GM21381 (cell line): ENCODE results near the gene ACTN3.
"Not testable (repeated sequence)": the region's sequence is repeated elsewhere in the genome, so short reads cannot be mapped to it uniquely, and the experiment has no call there.

Experiments
- ATAC-seq: cut with Tn5 transposase; IDR thresholded peaks from one replicate; pipeline ENCODE4 v1.9.1; 2021; ENCODE audit warnings: mild to moderate bottlenecking, moderate library complexity; ENCODE audit not compliant: unreplicated experiment

ACTN3 gene

DNA sequence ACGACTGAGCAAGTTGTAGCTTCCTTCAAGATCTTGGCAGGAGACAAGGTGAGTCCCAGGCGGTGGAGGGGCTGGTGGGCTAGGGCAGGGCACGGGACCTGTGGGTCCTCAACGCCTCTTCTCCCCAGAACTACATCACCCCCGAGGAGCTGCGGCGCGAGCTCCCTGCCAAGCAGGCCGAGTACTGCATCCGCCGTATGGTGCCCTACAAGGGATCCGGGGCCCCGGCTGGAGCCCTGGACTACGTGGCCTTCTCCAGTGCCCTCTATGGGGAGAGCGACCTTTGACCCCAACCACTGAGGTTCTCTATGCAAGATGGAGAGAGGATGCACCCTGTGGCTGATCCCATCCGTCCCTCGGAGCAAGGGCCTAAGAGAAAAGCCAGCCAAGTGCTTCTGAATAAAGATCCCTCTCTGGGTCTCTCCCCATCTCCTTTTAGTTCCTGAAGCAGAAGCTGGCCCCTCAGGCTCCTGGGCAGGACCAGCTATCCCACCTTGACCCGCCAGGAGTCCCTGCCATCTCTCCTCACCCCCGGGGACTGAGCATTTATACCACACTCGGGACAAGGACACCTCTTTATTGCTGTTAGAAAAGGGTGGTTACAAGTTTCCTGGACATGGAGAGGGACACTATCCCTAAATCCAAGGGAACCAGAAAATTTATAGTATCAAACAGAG, 16.3 kb downstream of the ACTN3 start:
- ATAC-seq, result no peak

- no peak for ATAC-seq
Observed at GRCh38 chr11:66563832-66564231, 17.1 kb downstream of the ACTN3 start.

GRCh38 chr11:66564538-66564937, 17.8 kb downstream of the ACTN3 start:
- no peak for ATAC-seq

GRCh38 chr11:66564984-66565383, 18.3 kb downstream of the ACTN3 start:
- no peak for ATAC-seq

- no peak for ATAC-seq
Observed at GRCh38 chr11:66566221-66566620, 19.5 kb downstream of the ACTN3 start.

DNA sequence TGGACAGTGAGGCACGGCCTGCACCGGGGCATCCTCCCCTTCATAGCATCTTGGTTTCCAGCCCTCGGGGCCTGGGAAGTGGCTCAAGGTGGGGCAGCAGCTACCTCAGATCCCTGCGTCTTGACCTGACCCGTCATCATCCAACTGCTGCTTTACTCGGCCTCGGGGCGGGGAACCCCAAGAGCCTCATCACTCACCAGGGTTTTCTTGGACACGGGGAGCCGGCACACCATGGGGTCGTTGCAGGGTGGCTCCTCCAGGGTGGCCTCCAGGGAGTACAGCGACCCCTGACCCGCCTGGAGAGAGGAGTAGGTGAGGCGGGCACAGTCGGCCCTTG, 21.1 kb downstream of the ACTN3 start:
- ATAC-seq, result no peak

DNA sequence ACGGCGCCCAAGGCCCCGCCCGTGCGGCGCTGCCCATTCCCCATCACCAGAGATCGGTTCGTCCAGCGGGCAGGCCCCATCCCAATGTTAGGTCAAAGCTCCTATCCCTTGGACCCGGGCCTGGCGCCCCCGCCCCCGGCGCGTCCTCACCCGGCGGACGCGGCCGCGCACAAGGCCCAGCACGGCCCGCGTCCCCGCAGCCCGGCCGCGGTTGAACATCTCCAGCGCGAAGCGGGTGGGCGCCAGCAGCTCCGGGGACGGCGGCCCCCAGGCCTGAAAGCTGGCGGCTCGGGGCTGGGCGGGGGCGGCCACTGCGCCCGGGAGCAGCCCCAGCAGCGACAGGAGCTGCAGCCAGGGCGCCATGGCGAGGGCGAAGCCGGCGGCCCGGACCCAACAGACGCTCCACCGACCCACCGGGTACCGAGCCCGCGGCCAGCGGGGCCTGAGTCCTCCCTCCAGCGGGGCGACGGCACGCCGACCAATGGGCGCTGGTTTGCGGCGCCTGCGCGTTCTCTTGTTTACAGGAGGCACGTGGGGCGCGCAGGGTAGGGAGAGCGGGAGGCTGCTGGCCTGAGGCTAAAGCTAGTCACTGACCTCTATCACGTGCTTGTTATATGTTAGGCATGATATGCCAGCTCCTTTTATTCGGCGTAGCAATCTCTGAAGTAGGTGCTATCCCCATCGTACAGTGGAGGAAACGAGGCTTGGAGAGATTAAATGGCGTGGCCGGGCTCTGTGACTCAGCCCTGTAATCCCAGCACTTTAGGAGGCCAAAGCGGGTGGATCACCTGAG, 21.6 kb downstream of the ACTN3 start, which contains the start of gene CTSF:
Gene CTSF, minus strand, starts transcription at position 483 of the 793 bp plus-strand sequence. Its CDS starts 120 bp downstream, at position 363.
- no peak for ATAC-seq

GRCh38 chr11:66569076-66569475, 22.4 kb downstream of the ACTN3 start:
- ATAC-seq, result no peak

DNA sequence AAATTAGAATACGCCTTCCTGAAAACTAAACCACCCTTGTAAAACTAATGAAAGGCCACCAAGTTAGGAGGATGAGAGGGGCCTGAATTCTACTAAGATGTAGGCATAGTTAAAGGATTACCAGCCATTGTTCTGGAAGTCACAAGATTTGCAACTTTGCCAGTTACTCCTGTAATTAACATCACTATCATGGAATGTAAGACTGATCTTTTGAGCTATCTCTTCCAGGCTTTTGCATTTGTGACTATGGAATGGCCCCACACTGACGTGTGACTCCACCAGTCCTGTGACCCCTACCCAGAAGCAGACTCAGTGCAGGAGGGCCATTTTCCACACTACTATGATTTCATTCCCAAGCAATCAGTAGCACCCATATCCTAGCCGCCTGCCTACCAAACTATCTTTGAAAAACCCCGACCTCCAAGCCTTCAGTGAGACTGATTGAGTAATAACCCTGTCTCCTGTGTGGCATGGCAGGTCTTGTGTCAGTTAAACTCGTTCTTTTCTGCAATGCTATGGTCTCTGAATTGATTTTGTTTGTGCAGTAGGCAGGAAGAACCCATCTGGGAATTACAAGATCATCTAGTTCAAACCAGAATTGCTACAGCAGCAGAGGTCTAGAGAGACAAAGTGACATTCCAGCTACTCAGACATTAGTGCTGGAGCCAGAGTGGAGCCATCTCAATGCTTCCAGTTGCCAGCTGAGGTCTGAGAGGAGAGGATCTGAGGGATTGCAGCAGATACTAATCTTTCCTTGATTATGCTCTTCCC, 23.6 kb downstream of the ACTN3 start:
- no peak for ATAC-seq

DNA sequence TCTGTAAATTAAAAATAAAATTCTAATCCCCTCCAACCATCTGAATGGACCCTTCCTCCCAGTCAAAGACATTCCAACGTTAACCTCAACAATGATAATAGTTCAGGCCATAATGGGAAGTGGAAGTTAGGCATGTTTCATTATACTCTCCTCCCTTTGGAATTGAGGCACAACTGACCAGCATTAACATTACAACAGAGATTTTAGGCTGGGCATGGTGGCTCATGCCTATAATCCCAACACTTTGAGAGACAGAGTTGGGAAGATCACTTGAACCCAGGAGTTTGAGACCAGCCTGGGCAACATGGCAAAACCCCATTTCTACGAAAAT, 24.1 kb downstream of the ACTN3 start:
- ATAC-seq, result no peak

DNA sequence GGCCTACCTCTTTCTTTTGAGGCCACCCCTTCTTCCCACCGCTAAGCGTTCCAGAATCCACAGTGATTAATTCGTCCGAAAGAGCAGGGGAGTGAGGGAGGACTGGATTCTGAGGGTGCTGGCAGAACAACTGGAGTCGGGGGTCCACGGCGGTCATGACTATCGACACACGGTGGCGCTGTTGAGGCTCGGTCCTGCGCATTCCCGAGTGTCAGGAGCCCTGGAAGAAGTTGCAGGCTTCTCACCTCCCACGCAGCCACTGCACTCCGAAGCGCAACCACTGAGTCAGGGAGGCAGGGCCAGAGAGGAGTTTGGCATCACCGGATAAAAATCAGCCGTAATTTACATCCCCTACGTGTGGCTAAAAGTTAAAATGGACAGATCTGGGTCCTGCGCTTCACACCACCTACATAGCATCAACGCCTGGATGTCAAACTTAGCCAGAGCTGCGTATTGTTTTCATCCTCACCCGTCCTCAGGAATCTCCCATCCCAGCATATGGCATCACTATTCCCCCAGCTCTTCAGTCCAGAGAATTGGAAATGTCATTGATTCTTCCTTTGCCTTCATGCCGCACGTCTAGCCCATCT, 32.4 kb downstream of the ACTN3 start:
- no peak for ATAC-seq

GRCh38 chr11:66580803-66581202, 34.1 kb downstream of the ACTN3 start:
- ATAC-seq, result no peak

GRCh38 chr11:66581261-66581660, 34.6 kb downstream of the ACTN3 start:
- no peak for ATAC-seq

DNA sequence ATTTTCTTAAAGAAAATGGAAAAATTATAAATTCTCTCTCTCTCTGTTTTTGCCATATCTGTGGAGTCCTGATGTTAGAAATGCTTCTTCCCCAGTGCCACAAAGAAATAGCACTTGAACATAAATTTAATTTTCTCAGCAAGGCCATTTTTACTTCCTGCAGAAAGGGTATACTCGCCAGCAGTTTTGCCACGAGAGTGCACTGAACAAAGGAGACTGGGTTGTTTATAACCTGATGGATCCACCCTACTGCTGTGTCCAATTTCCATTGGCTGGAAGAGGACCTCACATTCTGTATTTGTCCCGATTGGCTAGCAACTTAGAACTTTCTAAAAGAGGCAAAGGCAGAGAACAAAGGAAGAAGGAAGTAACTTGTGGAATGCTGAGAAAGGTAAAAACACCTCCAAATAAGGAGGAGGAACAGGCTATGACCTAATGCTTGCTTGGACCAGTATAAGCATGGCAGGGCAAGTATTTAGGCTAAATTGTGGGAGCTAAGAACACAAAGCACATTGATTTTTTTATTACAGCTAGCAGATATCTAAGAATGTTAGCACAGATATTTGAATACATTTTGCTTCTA, 36.0 kb downstream of the ACTN3 start:
- ATAC-seq, result not testable (repeated sequence)

GRCh38 chr11:66585447-66585846, 38.7 kb downstream of the ACTN3 start:
- not testable (repeated sequence) for ATAC-seq

GRCh38 chr11:66586136-66586535, 39.4 kb downstream of the ACTN3 start:
- ATAC-seq, result no peak

- ATAC-seq, result not testable (repeated sequence)
Observed at GRCh38 chr11:66589315-66589714, 42.6 kb downstream of the ACTN3 start.

- ATAC-seq, result no peak
Observed at GRCh38 chr11:66589996-66590675, 43.4 kb downstream of the ACTN3 start.

GRCh38 chr11:66591175-66591574, 44.5 kb downstream of the ACTN3 start:
- no peak for ATAC-seq
